H1 (cell line): ENCODE measurements around the gene CYP11A1. TPM values are rescaled to one million over a fixed set of nuclear protein-coding genes. Genes with fewer than 3 reads are reported as not detected.
A peak's percentile ranks its signal among the peaks of the same experiment; 100 is the strongest.

Experiments used
- CHD1 ChIP-seq: IDR thresholded peaks from 2 replicates; pipeline ENCODE4 v1.6.1; 2012; ENCODE audit warnings: low read depth, low read length, improper control_type of control experiment
- CREB1 ChIP-seq: IDR thresholded peaks from 2 replicates; pipeline ENCODE4 v1.6.1; 2012; ENCODE audit warnings: inconsistent platforms
- EZH2 ChIP-seq: fragments of 200-600 bp; sonication (generic); IDR thresholded peaks from 2 replicates; pipeline ENCODE4 v1.7.1; 2012; ENCODE audit warnings: low read depth, mild to moderate bottlenecking, moderate library complexity, low read length, inconsistent platforms; ENCODE audit not compliant: severe bottlenecking
- FOSL1 ChIP-seq: IDR thresholded peaks from 2 replicates; pipeline ENCODE4 v1.6.1; 2011; ENCODE audit warnings: mild to moderate bottlenecking, low read depth, low read length, moderate library complexity; ENCODE audit not compliant: insufficient read depth
- JUN ChIP-seq: IDR thresholded peaks from 2 replicates; pipeline ENCODE4 v1.6.1; 2011; ENCODE audit warnings: low read depth, mild to moderate bottlenecking, improper control_type of control experiment, low read length
- KDM1A ChIP-seq: fragments of 200-600, 300-600 bp; sonication (generic); IDR thresholded peaks from 2 replicates; pipeline ENCODE4 v1.7.1; 2016; ENCODE audit warnings: mild to moderate bottlenecking, low read length, borderline replicate concordance
- MAFK ChIP-seq: IDR thresholded peaks from 2 replicates; pipeline ENCODE4 v1.6.1; 2012; ENCODE audit warnings: low read depth, mild to moderate bottlenecking, improper control_type of control experiment, low read length
- POLR2A ChIP-seq, 2 experiments: IDR thresholded peaks; 1 replicate in 1 of 2; 2 replicates in 1 of 2; pipeline ENCODE4 v1.6.1; 2011; ENCODE audit warnings: low read depth in 2 of 2, low read length in 2 of 2, mild to moderate bottlenecking in 2 of 2; ENCODE audit errors: control extremely low read depth in 1 of 2
- POU5F1 ChIP-seq: IDR thresholded peaks from 2 replicates; pipeline ENCODE4 v1.6.1; 2011; ENCODE audit warnings: low read depth, mild to moderate bottlenecking, low read length, moderate library complexity
- RAD21 ChIP-seq, 2 experiments: IDR thresholded peaks in 1 of 2; conservative IDR thresholded peaks in 1 of 2; 2 replicates each; pipeline ENCODE4 v1.6.1; 2011; ENCODE audit warnings: low read depth in 2 of 2, low read length in 2 of 2, improper control_type of control experiment in 1 of 2, inconsistent platforms in 1 of 2, mild to moderate bottlenecking in 1 of 2, moderate library complexity in 1 of 2
- SAP30 ChIP-seq: fragments of 300-600 bp; sonication (generic); IDR thresholded peaks from 2 replicates; pipeline ENCODE4 v1.7.1; 2012; ENCODE audit warnings: low read length, moderate library complexity, mild to moderate bottlenecking, inconsistent platforms; ENCODE audit not compliant: insufficient read depth, insufficient replicate concordance
- SIX5 ChIP-seq: IDR thresholded peaks from 2 replicates; pipeline ENCODE4 v1.6.1; 2011; ENCODE audit warnings: mild to moderate bottlenecking, low read depth, low read length
- SP1 ChIP-seq: IDR thresholded peaks from 2 replicates; pipeline ENCODE4 v1.6.1; 2011; ENCODE audit warnings: low read depth, low read length
- SP2 ChIP-seq: IDR thresholded peaks from 2 replicates; pipeline ENCODE4 v1.6.1; 2012; ENCODE audit warnings: mild to moderate bottlenecking, low read length, inconsistent platforms
- TAF1 ChIP-seq: IDR thresholded peaks from 2 replicates; pipeline ENCODE4 v1.6.1; 2011; ENCODE audit warnings: mild to moderate bottlenecking, low read depth, low read length
- TAF7 ChIP-seq: optimal IDR thresholded peaks from 2 replicates; pipeline ENCODE3; 2011; ENCODE audit warnings: low read depth, mild to moderate bottlenecking, inconsistent platforms, low read length, moderate library complexity, borderline replicate concordance
- TEAD4 ChIP-seq: IDR thresholded peaks from 2 replicates; pipeline ENCODE4 v1.6.1; 2012; ENCODE audit warnings: low read depth, low read length, inconsistent platforms, mixed read lengths
- polyA plus RNA-seq, 7 experiments: library from polyadenylated mRNA; depleted of rRNA in 3 of 7; stranded (reverse) in 5 of 7; unstranded in 2 of 7; fragments of >200 nt in 5 of 7; fragments of 200-250 nt in 2 of 7; gene quantifications; 1 replicate in 5 of 7; 2 replicates in 1 of 7; 4 replicates in 1 of 7; pipeline versions ENCODE4 v1.2.1 to v1.2.3, GENCODE V29; 2011 to 2013; ENCODE audit warnings: missing spikeins in 2 of 7, mixed read lengths in 2 of 7
- total RNA-seq: library from RNA; stranded (reverse); fragmentation: NEBNext Ultra II Directional; extraction: Animal tissue kit (Norgen Biotek cat#: 25700); gene quantifications from 2 replicates; pipeline ENCODE4 v1.2.1, GENCODE V29; 2021

Gene CYP11A1
- total and polyA plus RNA-seq, 2 of the 8 experiments (the other 6 are each of a cell fraction or from before 2014, with no cell fraction given), result 1.9 to 7.2 TPM

DNA sequence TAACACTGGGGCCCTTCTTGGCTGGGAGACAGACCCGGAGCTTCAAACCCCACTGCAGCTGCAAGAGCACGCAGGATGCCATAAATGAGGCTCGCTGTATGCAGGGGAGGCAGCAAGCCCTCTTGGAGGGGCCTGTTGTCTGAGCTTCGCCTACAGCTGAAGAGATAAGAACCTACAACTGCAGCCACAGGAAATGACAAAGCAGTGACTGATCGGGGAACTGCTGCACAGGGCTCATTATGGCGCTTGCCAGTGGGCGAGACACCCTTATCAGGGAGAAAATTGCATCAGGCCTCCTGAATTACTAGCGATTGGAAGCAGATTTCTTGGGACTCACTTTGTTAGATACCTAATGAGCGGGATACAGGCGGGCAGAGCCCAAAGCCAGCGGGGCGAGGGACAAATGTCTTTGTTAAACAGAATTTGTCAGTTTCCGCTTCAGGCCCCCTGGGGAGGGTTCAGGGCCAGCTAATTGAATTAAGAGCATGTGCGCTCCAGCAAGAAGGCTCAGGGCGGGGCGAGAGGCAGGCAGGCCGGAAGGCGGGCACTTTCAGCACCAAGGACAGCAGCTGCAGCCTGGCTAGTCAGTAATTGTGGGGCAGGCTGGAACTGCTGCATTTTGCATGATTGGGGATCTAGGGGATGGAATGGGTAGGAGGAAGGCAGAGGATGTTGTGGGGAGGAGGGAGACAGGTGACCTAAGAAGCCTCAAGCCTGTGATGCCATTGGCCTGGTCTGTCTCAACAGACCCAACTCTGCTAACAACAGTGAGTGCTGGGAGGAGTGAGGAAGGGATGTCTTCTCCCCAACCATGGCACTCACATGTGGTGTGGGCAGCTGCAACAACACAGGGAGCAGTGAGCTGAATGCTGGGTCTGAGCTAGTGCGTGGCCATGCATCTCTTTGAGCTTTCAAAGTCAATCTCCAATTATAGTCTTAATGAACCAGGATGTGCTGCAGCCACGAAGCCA lies 76.1 kb downstream of the CYP11A1 start (continued):
- TF ChIP-seq SAP30 (peak; percentile 94), FOSL1 (no peak), RAD21 (IDR thresholded peaks at IDR 0.05 in 1 of 2, conservative IDR thresholded peaks at IDR 0.05 in 1 of 2; ENCODE audit: low read depth in 2 of 2, low read length in 2 of 2) (peak in 1 of 2 experiments; percentile 30; a peak in 3 of 4 replicates), SP1 (0 out of 2 replicates have a peak, but pooled peaks have one; percentile 8), TEAD4 (no peak), TAF7 (peak; percentile 48), POU5F1 (no peak), TAF1 (no peak), SP2 (no peak), CHD1 (no peak), MAFK (no peak), KDM1A (no peak), POLR2A (IDR thresholded peaks at IDR 0.05; ENCODE audit: control extremely low read depth in 1 of 2, low read depth in 2 of 2, low read length in 2 of 2) (no peak), SIX5 (no peak), EZH2 (no peak), JUN (no peak), CREB1 (peak; percentile 21; the same call in 1 of the 2 replicates)
